Sigmoid colon (tissue), 7 donors: ENCODE measurements around the gene NRG2. TPM values are rescaled to one million over a fixed set of nuclear protein-coding genes. Genes with fewer than 3 reads are reported as not detected.

Experiments
- DNase-seq: peaks from one replicate; pipeline ENCODE4 v3.0.0-alpha.2; 2019
- H3K27ac ChIP-seq, 4 donors: fragments of 200-600 bp; sonication (generic); one replicate each; pipeline ENCODE4 v1.5.1; 2016 to 2019; ENCODE audit warnings: mild to moderate bottlenecking in 1 of 4
- H3K27me3 ChIP-seq, 3 donors: fragments of 200-600 bp; sonication (generic); one replicate each; pipeline ENCODE4 v1.5.1; 2019; ENCODE audit warnings: mild to moderate bottlenecking in 1 of 3
- H3K36me3 ChIP-seq, 4 donors: fragments of 200-600 bp; sonication (generic); one replicate each; pipeline ENCODE4 v1.5.1; 2016 to 2019
- H3K4me1 ChIP-seq, 4 donors: fragments of 200-600 bp; sonication (generic); one replicate each; pipeline ENCODE4 v1.5.1; 2017 to 2019
- H3K4me3 ChIP-seq, 4 donors: fragments of 200-600 bp; sonication (generic); one replicate each; pipeline ENCODE4 v1.5.1; 2017 to 2019; ENCODE audit warnings: mild to moderate bottlenecking in 2 of 4, moderate library complexity in 1 of 4
- H3K9me3 ChIP-seq, 4 donors: fragments of 200-600 bp in 3 of 4; sonication (generic) in 3 of 4; one replicate each; pipeline versions ENCODE4 v1.5.1 to v1.6.1; 2013 to 2019
- EP300 ChIP-seq, 4 donors: sonication (generic); formaldehyde crosslinking; IDR thresholded peaks; one replicate each; pipeline ENCODE4 v1.6.1; 2017; ENCODE audit warnings: antibody characterized with exemption in 4 of 4
- POLR2A ChIP-seq, 2 donors: fragments of 450-650 bp; IDR thresholded peaks; one replicate each; pipeline ENCODE4 v1.6.1; 2016; ENCODE audit warnings: antibody characterized with exemption in 2 of 2, mild to moderate bottlenecking in 2 of 2, moderate library complexity in 2 of 2
- POLR2AphosphoS5 ChIP-seq, 4 donors: sonication (generic); formaldehyde crosslinking; IDR thresholded peaks; one replicate each; pipeline ENCODE4 v1.6.1; 2017; ENCODE audit warnings: antibody characterized with exemption in 4 of 4
- WGBS, 2 donors: extraction: QIAGEN DNeasy Blood & Tissue Kit; methylation state at CpG; one replicate each; pipeline ENCODE4 v1.1.7; 2013; 5-methylcytosine and 5-hydroxymethylcytosine counted together
- intact Hi-C: fragments of 100-400 bp; cut with DNase I; formaldehyde crosslinking; loops from one replicate; pipeline ENCODE4 v1.15.1; 2023
- polyA plus RNA-seq, 3 donors: library from polyadenylated mRNA; stranded (reverse); fragments of 200-250 nt; gene quantifications; one replicate each; pipeline ENCODE4 v1.2.3, GENCODE V29; 2013
- total RNA-seq, 4 donors: library from RNA; depleted of rRNA; stranded (reverse); fragments of >200 nt; gene quantifications; one replicate each; pipeline ENCODE4 v1.1.0, GENCODE V29; 2016
- TF ChIP-seq, protein P1 (sequence below), 4 experiments: fragments of 450-650 bp in 3 of 4; fragments of 200-600 bp in 1 of 4; IDR thresholded peaks; one replicate each; pipeline ENCODE4 v1.5.1; 2016 to 2019; ENCODE audit warnings: antibody characterized with exemption in 4 of 4, mild to moderate bottlenecking in 3 of 4, moderate library complexity in 2 of 4
- donor health status: healthy with polysubstance abuse.
- donor health status: Bipolar disorder and iron deficiency.
- donor health status: healthy.

NRG2 gene
- total and polyA plus RNA-seq, 7 donors = 0.80 to 11.9 (median 4.8) TPM; not detected in 2

DNA sequence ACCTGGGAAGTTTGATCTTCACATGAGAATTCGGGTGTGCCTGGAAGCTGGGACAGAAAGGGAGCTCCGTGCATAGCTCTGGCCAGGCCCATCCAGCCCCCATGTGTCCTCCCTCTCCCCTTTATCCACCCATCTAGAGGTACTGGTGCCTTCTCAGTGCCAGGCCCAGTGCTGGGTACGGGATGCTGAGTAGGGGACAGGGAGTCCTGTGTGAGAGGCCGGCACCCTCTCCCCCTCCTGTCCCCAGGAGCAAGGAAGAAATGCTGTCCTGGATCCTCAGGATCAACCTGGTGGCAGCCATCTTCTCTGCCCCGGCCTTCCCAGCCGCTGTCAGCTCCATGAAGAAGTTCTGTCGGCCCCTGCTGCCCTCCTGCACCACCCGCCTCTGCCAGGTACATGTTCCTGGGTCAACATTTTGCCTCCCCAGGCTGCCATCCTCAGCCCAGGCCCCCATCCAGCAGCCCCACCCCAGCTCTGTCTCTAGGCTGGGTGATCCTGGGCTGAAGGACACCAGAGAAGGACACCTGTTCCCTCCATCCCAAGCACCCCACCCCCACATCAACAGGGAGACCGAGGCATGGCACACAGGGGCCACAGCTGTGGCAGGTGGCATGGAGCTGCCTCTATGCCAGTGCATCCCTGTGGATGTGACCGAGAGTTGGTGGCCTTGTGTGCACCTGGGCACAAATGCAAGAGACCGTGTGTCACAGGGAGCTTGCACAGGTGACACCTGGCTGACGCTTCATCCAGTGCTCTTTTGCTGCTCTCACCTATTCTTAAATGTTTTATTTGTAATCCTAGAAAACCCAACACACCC is 204.5 kb downstream of the NRG2 start:
- intact Hi-C loops = no loop called here
- H3K4me1 ChIP-seq = no peaks in the 10 kb centered on the region
- peak; percentile 42 for DNase-seq
- TF ChIP-seq, protein P1, sequence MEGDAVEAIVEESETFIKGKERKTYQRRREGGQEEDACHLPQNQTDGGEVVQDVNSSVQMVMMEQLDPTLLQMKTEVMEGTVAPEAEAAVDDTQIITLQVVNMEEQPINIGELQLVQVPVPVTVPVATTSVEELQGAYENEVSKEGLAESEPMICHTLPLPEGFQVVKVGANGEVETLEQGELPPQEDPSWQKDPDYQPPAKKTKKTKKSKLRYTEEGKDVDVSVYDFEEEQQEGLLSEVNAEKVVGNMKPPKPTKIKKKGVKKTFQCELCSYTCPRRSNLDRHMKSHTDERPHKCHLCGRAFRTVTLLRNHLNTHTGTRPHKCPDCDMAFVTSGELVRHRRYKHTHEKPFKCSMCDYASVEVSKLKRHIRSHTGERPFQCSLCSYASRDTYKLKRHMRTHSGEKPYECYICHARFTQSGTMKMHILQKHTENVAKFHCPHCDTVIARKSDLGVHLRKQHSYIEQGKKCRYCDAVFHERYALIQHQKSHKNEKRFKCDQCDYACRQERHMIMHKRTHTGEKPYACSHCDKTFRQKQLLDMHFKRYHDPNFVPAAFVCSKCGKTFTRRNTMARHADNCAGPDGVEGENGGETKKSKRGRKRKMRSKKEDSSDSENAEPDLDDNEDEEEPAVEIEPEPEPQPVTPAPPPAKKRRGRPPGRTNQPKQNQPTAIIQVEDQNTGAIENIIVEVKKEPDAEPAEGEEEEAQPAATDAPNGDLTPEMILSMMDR (IDR thresholded peaks at IDR 0.05) = no peak
- TF ChIP-seq POLR2AphosphoS5 (IDR thresholded peaks at IDR 0.05) (no peak), POLR2A (IDR thresholded peaks at IDR 0.05) (no peak), EP300 (IDR thresholded peaks at IDR 0.05) (no peak)
- H3K27ac ChIP-seq = no peak overlapping the region
- no peaks in the 10 kb centered on the region for H3K36me3 ChIP-seq
- H3K27me3 ChIP-seq = peaks cover 0 to 4% (median 0%) of the 10 kb centered on the region in 3 donors
- no peak overlapping the region for H3K4me3 ChIP-seq
- no peaks in the 10 kb centered on the region for H3K9me3 ChIP-seq
- 80 to 86% methylated on average over 12 of the region's 12 CpGs for WGBS, 2 donors

DNA sequence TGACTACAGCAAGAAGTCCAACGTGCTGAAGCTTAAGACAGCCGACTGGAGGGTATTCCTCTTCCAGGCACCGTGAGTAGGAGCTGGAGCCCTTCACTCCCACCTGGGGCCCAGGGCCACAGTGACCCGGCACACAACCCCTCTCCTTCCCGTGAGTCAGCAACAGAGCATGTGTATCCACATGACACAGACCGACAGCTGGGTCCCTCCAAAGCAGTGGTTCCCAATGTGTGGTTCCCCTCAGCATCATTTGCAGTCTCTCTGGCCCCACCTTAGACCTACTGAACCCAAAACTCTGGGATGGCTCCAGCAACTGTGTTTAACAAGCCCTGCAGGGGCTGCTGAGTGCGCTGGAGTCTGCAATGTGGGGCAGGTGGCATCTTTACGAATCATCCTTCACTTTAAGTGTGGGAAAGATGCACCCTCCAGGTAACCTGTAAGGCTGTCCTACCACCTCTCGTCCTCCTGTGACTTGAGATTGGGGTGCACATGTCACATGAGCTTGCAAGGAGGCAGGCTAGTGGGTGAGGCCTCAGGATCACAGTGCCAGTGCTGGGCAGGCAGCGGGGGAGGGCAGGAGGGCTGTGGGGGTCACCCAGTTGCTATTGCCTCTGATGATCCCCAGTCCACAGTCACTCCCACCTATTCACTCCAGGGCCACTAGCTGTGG is 205.3 kb downstream of the NRG2 start:
- 86 to 87% methylated on average over 10 of the region's 10 CpGs for WGBS, 2 donors
- TF ChIP-seq, protein P1 (IDR thresholded peaks at IDR 0.05) = no peak
- TF ChIP-seq POLR2A (IDR thresholded peaks at IDR 0.05) = no peak
- no peak for TF ChIP-seq EP300 (IDR thresholded peaks at IDR 0.05)
- no peak for TF ChIP-seq POLR2AphosphoS5 (IDR thresholded peaks at IDR 0.05)

DNA sequence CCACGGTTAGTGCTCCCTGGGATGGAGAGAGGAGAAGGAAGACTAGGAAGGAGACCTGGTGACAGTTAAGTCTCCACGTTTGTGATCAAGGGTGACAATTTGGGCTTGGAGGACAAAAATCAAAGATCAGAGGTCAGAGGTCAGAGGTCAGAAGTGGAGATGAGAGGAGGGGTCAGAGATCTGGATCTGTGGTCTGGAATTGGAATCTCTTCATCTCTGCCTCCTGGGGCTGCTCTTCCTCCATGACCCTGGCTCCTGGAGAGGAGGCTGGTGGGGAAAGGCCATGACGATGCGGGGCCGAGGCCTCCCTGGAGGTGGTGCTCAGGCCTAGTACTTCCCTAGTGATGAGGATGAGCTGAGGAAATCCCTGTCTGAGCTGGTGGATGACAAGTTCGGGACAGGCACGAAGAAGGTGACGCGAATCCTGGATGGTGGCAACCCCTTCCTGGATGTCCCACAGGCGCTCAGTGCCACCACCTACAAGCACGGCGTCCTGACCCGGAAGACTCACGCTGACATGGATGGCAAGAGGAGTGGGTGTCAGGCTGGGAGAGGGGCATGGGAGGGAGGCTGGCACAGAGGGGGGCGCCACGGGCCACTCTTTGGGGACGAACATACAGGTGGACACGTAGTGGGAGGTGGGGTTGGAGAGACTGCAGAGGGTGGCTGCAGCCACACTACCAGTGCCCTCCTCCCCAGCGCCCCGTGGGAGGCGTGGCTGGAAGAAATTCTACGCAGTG is 206.5 kb downstream of the NRG2 start:
- peak; percentile 46 for DNase-seq
- Histone ChIP-seq H3K4me1 (no peaks in the 10 kb centered on the region), H3K9me3 (no peaks in the 10 kb centered on the region), H3K27me3 (no peaks in the 10 kb centered on the region), H3K4me3 (no peak overlapping the region), H3K36me3 (no peaks in the 10 kb centered on the region), H3K27ac (no peak overlapping the region)
- WGBS, 2 donors = 92 to 93% methylated on average over 22 of the region's 22 CpGs
- TF ChIP-seq EP300 (IDR thresholded peaks at IDR 0.05) (no peak), POLR2A (IDR thresholded peaks at IDR 0.05) (no peak), POLR2AphosphoS5 (IDR thresholded peaks at IDR 0.05) (no peak)
- TF ChIP-seq, protein P1 (IDR thresholded peaks at IDR 0.05) = no peak
- intact Hi-C loops = no loop called here

More for the DNA sequence above, 205.3 kb downstream of the NRG2 start:
- Histone ChIP-seq H3K27me3 (no peaks in the 10 kb centered on the region), H3K36me3 (no peaks in the 10 kb centered on the region), H3K9me3 (no peaks in the 10 kb centered on the region), H3K4me1 (no peaks in the 10 kb centered on the region), H3K4me3 (no peak overlapping the region), H3K27ac (no peak overlapping the region)
- intact Hi-C loops = no loop called here
- DNase-seq = peak; percentile 28

DNA sequence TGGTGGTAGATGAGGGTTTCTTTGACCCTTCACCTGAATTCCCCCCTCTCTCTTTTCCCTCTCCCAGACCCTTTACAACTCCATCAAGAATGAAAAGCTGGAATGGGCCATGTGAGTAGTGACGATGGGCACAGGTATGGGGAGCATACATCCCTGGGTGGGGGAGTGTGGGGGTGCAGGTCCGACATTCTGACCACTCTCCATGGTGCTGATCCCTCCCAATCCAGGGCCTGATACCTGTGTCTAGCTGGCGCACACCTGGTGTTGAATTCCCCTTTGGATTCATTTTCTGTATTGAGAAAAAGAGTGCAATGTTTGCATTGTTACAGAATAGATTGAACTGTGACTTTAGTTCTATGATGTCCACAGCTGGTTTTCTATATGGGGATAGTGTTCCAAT is 207.4 kb downstream of the NRG2 start:
- Histone ChIP-seq H3K36me3 (no peaks in the 10 kb centered on the region), H3K9me3 (no peaks in the 10 kb centered on the region), H3K27me3 (no peaks in the 10 kb centered on the region), H3K4me3 (no peak overlapping the region), H3K27ac (no peak overlapping the region), H3K4me1 (no peaks in the 10 kb centered on the region)
- TF ChIP-seq POLR2A (IDR thresholded peaks at IDR 0.05) (no peak), POLR2AphosphoS5 (IDR thresholded peaks at IDR 0.05) (no peak), EP300 (IDR thresholded peaks at IDR 0.05) (no peak)
- TF ChIP-seq, protein P1 (IDR thresholded peaks at IDR 0.05) = no peak
- intact Hi-C loops = no loop called here
- DNase-seq = peak; percentile 15
- WGBS, 2 donors = 42 to 58% methylated on average over 3 of the region's 3 CpGs
